Measurements from ENCODE around the gene PRSS8.
"Not testable (repeated sequence)": the region's sequence is repeated elsewhere in the genome, so short reads cannot be mapped to it uniquely, and the experiment has no call there.

The PRSS8 gene

GRCh38 chr16:31108794-31109558 lies 26.6 kb downstream of the PRSS8 start:
- H3K27ac ChIP-seq (ENCODE audit: low read length) = peak overlapping the region; percentile 45
- H3K4me1 ChIP-seq (ENCODE audit: control insufficient read depth in 1 of 2, insufficient read depth in 2 of 2, low read length in 2 of 2) = peaks cover 4 to 14% of the 10 kb centered on the region in 2 donors
- no peaks in the 10 kb centered on the region for H3K27me3 ChIP-seq (ENCODE audit: low read depth, low read length)
- H3K36me3 ChIP-seq (ENCODE audit: control insufficient read depth in 1 of 2, insufficient read depth in 2 of 2, low read length in 2 of 2) = peaks cover 21 to 41% of the 10 kb centered on the region in 2 donors
- peak overlapping the region; percentile 61 to 93 for H3K4me3 ChIP-seq (ENCODE audit: low read depth in 1 of 2, low read length in 2 of 2)
- no peaks in the 10 kb centered on the region for H3K9me3 ChIP-seq (ENCODE audit: control insufficient read depth in 1 of 2, low read length in 2 of 2)

- no peaks in the 10 kb centered on the region for H3K9me3 ChIP-seq (ENCODE audit: control insufficient read depth in 1 of 2, low read length in 2 of 2)
- H3K4me3 ChIP-seq (ENCODE audit: low read depth in 1 of 2, low read length in 2 of 2) = peak within 1 kb of the TSS; percentile 61 to 93
- peaks cover 21 to 40% of the 10 kb centered on the region in 2 donors for H3K36me3 ChIP-seq (ENCODE audit: control insufficient read depth in 1 of 2, insufficient read depth in 2 of 2, low read length in 2 of 2)
- H3K27me3 ChIP-seq (ENCODE audit: low read depth, low read length) = no peaks in the 10 kb centered on the region
- H3K27ac ChIP-seq (ENCODE audit: low read length) = peak within 1 kb of the TSS; percentile 45
- H3K4me1 ChIP-seq (ENCODE audit: control insufficient read depth in 1 of 2, insufficient read depth in 2 of 2, low read length in 2 of 2) = peaks cover 4 to 14% of the 10 kb centered on the region in 2 donors
Measured at GRCh38 chr16:31108035-31108793, 27.3 kb downstream of the PRSS8 start, which contains the start of gene BCKDK. Gene BCKDK (plus strand): TSS chr16:31108386. CDS start chr16:31109224, 838 bp downstream.

GRCh38 chr16:31107465-31107867 lies 28.1 kb downstream of the PRSS8 start:
- Histone ChIP-seq H3K9me3 (ENCODE audit: control insufficient read depth in 1 of 2, low read length in 2 of 2) (no peaks in the 10 kb centered on the region), H3K36me3 (ENCODE audit: control insufficient read depth in 1 of 2, insufficient read depth in 2 of 2, low read length in 2 of 2) (peaks cover 20 to 32% of the 10 kb centered on the region in 2 donors), H3K4me3 (ENCODE audit: low read depth in 1 of 2, low read length in 2 of 2) (peak overlapping the region in 1 of 2 donors; percentile 61), H3K27me3 (ENCODE audit: low read depth, low read length) (no peaks in the 10 kb centered on the region), H3K27ac (ENCODE audit: low read length) (peak overlapping the region; percentile 45), H3K4me1 (ENCODE audit: control insufficient read depth in 1 of 2, insufficient read depth in 2 of 2, low read length in 2 of 2) (peaks cover 4 to 14% of the 10 kb centered on the region in 2 donors)

- Histone ChIP-seq H3K9me3 (ENCODE audit: control insufficient read depth in 1 of 2, low read length in 2 of 2) (no peaks in the 10 kb centered on the region), H3K4me3 (ENCODE audit: low read depth in 1 of 2, low read length in 2 of 2) (no peak overlapping the region), H3K27me3 (ENCODE audit: low read depth, low read length) (no peaks in the 10 kb centered on the region), H3K36me3 (ENCODE audit: control insufficient read depth in 1 of 2, insufficient read depth in 2 of 2, low read length in 2 of 2) (peaks cover 16 to 25% of the 10 kb centered on the region in 2 donors), H3K4me1 (ENCODE audit: control insufficient read depth in 1 of 2, insufficient read depth in 2 of 2, low read length in 2 of 2) (peaks cover 4 to 14% of the 10 kb centered on the region in 2 donors), H3K27ac (ENCODE audit: low read length) (no peak overlapping the region)
Measured at GRCh38 chr16:31106509-31107464, 28.7 kb downstream of the PRSS8 start.

GRCh38 chr16:31105677-31106213 lies 29.8 kb downstream of the PRSS8 start:
- Histone ChIP-seq H3K9me3 (ENCODE audit: control insufficient read depth in 1 of 2, low read length in 2 of 2) (no peaks in the 10 kb centered on the region), H3K27me3 (ENCODE audit: low read depth, low read length) (no peaks in the 10 kb centered on the region), H3K4me3 (ENCODE audit: low read depth in 1 of 2, low read length in 2 of 2) (peak overlapping the region in 1 of 2 donors; percentile 21), H3K27ac (ENCODE audit: low read length) (no peak overlapping the region), H3K4me1 (ENCODE audit: control insufficient read depth in 1 of 2, insufficient read depth in 2 of 2, low read length in 2 of 2) (peaks cover 4 to 14% of the 10 kb centered on the region in 2 donors), H3K36me3 (ENCODE audit: control insufficient read depth in 1 of 2, insufficient read depth in 2 of 2, low read length in 2 of 2) (peaks cover 9 to 15% of the 10 kb centered on the region in 2 donors)

- H3K36me3 ChIP-seq (ENCODE audit: control insufficient read depth in 1 of 2, insufficient read depth in 2 of 2, low read length in 2 of 2); H3K4me1 ChIP-seq (ENCODE audit: control insufficient read depth in 1 of 2, insufficient read depth in 2 of 2, low read length in 2 of 2); H3K27ac ChIP-seq (ENCODE audit: low read length); H3K4me3 ChIP-seq (ENCODE audit: low read depth in 1 of 2, low read length in 2 of 2); H3K27me3 ChIP-seq (ENCODE audit: low read depth, low read length); H3K9me3 ChIP-seq (ENCODE audit: control insufficient read depth in 1 of 2, low read length in 2 of 2): not testable (repeated sequence)
Measured at GRCh38 chr16:31100876-31101641, 34.5 kb downstream of the PRSS8 start.

- H3K9me3 ChIP-seq (ENCODE audit: control insufficient read depth in 1 of 2, low read length in 2 of 2) = no peaks in the 10 kb centered on the region
Measured at GRCh38 chr16:31099860-31100638, 35.5 kb downstream of the PRSS8 start.

GRCh38 chr16:31094424-31095120 lies 41.0 kb downstream of the PRSS8 start, which contains the start of gene VKORC1:
Gene VKORC1 (minus strand): TSS chr16:31094797. CDS start chr16:31094729, 68 bp downstream.
- Histone ChIP-seq H3K27me3 (ENCODE audit: low read depth, low read length) (no peaks in the 10 kb centered on the region), H3K9me3 (ENCODE audit: control insufficient read depth in 1 of 2, low read length in 2 of 2) (no peaks in the 10 kb centered on the region), H3K4me1 (ENCODE audit: control insufficient read depth in 1 of 2, insufficient read depth in 2 of 2, low read length in 2 of 2) (peaks cover 0 to 16% of the 10 kb centered on the region in 2 donors), H3K4me3 (ENCODE audit: low read depth in 1 of 2, low read length in 2 of 2) (peak within 1 kb of the TSS; percentile 74 to 97), H3K36me3 (ENCODE audit: control insufficient read depth in 1 of 2, insufficient read depth in 2 of 2, low read length in 2 of 2) (peaks cover 5 to 11% of the 10 kb centered on the region in 2 donors), H3K27ac (ENCODE audit: low read length) (peak within 1 kb of the TSS; percentile 63)

More at GRCh38 chr16:31099860-31100638, 35.5 kb downstream of the PRSS8 start:
- no peak overlapping the region for H3K4me3 ChIP-seq (ENCODE audit: low read depth in 1 of 2, low read length in 2 of 2)
- no peak overlapping the region for H3K27ac ChIP-seq (ENCODE audit: low read length)
- H3K27me3 ChIP-seq (ENCODE audit: low read depth, low read length) = no peaks in the 10 kb centered on the region
- H3K4me1 ChIP-seq (ENCODE audit: control insufficient read depth in 1 of 2, insufficient read depth in 2 of 2, low read length in 2 of 2) = peaks cover 0 to 5% of the 10 kb centered on the region in 2 donors
- H3K36me3 ChIP-seq (ENCODE audit: control insufficient read depth in 1 of 2, insufficient read depth in 2 of 2, low read length in 2 of 2) = no peaks in the 10 kb centered on the region

- peaks cover 0 to 16% of the 10 kb centered on the region in 2 donors for H3K4me1 ChIP-seq (ENCODE audit: control insufficient read depth in 1 of 2, insufficient read depth in 2 of 2, low read length in 2 of 2)
- H3K27ac ChIP-seq (ENCODE audit: low read length) = peak overlapping the region; percentile 63
- H3K27me3 ChIP-seq (ENCODE audit: low read depth, low read length) = no peaks in the 10 kb centered on the region
- peak overlapping the region; percentile 74 to 97 for H3K4me3 ChIP-seq (ENCODE audit: low read depth in 1 of 2, low read length in 2 of 2)
- no peaks in the 10 kb centered on the region for H3K9me3 ChIP-seq (ENCODE audit: control insufficient read depth in 1 of 2, low read length in 2 of 2)
- H3K36me3 ChIP-seq (ENCODE audit: control insufficient read depth in 1 of 2, insufficient read depth in 2 of 2, low read length in 2 of 2) = peaks cover 7 to 14% of the 10 kb centered on the region in 2 donors
Measured at GRCh38 chr16:31094088-31094423, 41.5 kb downstream of the PRSS8 start.
